Hepatocyte (in vitro differentiated cells): ENCODE results near the gene NEB.

ENCODE experiments used
- CTCF ChIP-seq: fragments of 200-600 bp; sonication (generic); IDR thresholded peaks from 2 replicates; pipeline ENCODE4 v1.5.1; 2016; ENCODE audit warnings: antibody characterized with exemption, mild to moderate bottlenecking; ENCODE audit not compliant: poor library complexity
- EZH2phosphoT487 ChIP-seq: fragments of 200-600 bp; sonication (generic); IDR thresholded peaks from one replicate; pipeline ENCODE4 v1.6.1; 2018; ENCODE audit warnings: antibody characterized with exemption, mild to moderate bottlenecking, low read depth, moderate library complexity; ENCODE audit not compliant: unreplicated experiment, severe bottlenecking

DNA sequence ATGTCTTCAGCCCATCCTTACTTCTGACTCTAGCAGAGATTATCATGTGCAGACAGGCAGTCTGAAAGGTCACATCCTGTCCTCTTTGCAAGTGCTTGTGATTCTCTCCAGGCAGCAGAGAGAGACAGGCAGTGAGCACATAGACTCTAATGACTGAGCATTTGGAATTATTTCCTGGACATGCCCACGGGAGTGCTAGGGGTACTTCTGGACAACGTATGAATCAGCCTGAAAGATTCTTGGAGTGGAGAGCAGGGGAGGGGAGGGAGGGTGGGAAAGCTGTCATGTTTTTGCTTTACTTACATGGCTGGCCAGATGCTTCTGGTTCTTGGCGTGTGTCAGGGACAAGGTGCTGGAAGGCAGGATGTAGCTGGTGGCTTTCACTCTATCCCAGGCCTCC is 174.0 kb downstream of the NEB start:
- TF ChIP-seq EZH2phosphoT487 = no peak
- no peak for TF ChIP-seq CTCF
